ENCODE data around the gene CD47. TPM values are rescaled to one million over a fixed set of nuclear protein-coding genes. Genes with fewer than 3 reads are reported as not detected.

The CD47 gene
- total RNA-seq, 1 donor from 2014 or later, result 55.8 TPM

GRCh38 chr3:108021533-108021932 is 69.3 kb downstream of the CD47 start:
- no peak for DNase-seq (ENCODE audit: extremely low read depth, low read depth, low spot score)

- no peak for DNase-seq (ENCODE audit: extremely low read depth, low read depth, low spot score)
Observed at GRCh38 chr3:108021131-108021530, 69.7 kb downstream of the CD47 start.

DNA sequence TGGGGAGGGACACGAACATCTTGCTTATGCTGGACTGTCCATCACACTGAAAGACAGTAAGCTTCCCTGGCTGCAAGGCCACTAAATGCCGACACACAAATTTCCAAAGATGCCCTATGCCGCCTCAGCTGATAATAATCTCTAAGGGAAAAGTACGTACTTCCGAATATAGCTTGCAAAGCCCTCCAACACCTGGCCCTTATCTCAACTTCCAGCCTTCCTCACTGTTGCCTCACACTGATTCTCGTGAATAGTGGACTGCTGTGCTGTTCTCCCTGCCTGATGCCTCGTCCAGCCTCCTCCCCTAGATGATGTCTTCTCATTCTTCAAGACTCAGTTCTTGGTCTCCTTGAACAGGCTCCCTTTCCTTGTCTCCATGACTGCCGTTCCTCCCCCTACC is 72.3 kb downstream of the CD47 start:
- DNase-seq (ENCODE audit: extremely low read depth, low read depth, low spot score), result no peak

DNA sequence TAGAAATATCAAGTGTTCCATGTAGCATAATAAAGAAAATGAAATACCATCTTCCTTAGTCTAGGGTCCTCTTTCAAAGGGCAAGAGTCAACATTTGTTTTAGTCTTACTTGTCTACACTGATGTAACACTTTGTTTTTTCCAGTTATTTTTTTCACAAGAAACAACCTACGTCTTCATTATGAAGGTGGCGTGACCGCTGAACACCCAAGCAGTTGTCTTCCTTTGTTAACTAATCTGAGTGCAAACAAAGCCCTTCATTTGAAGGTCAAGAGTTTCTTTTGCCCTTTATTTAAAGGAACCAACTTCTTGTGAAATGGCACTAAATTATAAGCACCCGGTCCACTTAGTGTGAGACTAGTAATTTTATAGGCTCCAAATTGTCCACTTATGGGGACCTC is 73.2 kb downstream of the CD47 start:
- no peak for DNase-seq (ENCODE audit: extremely low read depth, low read depth, low spot score)

- DNase-seq (ENCODE audit: extremely low read depth, low read depth, low spot score), result no peak
Observed at GRCh38 chr3:108014943-108015342, 75.9 kb downstream of the CD47 start.

DNA sequence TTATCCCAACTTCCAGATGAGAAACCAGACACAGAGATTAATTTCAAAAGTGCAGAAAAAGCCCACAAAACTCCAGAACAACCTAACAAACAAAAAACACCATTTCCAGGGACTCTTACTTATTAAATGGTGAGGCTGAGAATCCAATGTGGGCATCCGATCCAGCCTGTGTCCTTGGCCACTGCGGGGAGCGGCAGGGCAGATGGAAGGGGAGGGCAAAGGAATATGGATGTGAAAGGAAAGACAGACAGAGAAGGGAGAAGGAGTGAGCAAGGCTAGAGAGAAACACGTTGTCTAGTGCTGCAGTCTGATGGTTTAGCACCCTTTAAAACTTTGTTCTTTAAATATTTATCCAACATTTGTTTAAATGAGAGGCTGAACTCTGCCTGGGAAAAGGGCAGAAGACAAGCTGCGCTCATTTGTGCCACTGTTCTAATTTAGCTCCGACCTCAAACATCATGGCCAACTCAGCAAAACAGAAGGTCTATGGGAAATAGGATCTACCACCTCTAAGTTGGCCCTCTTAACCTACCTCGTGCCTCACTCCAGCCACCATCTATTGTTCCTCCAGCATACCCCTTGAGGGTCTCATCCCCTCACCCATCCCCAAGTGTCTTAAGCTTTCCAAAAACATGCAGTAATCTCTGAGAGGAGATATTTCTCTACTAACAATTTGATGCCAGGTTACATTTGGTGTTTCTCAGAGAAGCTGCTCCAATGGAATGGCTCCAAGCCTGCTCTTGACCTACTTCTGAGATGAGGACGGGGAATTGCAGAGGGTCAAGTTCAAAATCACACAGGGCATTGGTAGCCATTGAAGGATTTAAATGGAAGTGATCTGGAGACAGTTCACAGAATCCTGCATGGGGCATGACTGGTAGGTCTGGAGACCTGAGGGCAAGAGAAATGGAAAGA is 77.4 kb downstream of the CD47 start:
- DNase-seq (ENCODE audit: extremely low read depth, low read depth, low spot score), result no peak

- DNase-seq (ENCODE audit: extremely low read depth, low read depth, low spot score), result no peak
Observed at GRCh38 chr3:108012304-108012703, 78.5 kb downstream of the CD47 start.

GRCh38 chr3:108011616-108012015 is 79.2 kb downstream of the CD47 start:
- DNase-seq (ENCODE audit: extremely low read depth, low read depth, low spot score), result no peak

DNA sequence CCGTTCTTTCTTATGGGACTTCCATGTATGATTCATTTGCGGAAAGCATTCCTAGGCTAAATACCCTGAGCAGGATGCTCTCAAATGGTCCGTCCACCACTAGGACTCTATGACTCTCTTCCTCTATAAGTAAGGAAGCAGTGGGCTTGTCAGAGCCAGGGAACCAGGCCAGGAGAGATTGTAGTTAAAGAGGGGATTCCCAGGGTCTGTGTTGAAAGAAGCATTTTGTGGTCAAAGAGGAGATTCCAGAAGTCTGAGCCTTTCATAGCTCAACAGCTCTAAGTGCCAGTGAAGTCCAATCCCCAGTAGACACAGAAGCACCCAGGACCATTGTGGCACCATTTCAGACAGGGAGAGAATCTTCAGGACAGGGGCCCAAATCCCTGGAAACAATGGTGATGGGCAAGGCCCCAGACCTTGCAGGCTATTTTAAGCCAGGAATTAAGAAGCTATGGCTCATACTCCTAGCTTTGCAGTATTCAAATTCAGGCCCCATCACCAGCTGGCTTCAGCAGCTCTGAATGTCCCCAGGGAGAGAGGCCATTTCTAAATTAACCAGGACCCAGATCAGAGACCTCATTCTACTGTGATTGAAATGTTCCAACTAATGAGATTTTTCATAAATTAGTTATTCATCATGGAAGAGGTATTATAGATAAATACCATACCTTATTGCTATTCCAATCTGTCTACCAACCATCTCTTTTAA is 81.7 kb downstream of the CD47 start:
- DNase-seq (ENCODE audit: extremely low read depth, low read depth, low spot score), result no peak

GRCh38 chr3:108008106-108008505 is 82.7 kb downstream of the CD47 start:
- no peak for DNase-seq (ENCODE audit: extremely low read depth, low read depth, low spot score)

- DNase-seq (ENCODE audit: extremely low read depth, low read depth, low spot score), result no peak
Observed at GRCh38 chr3:108006881-108007331, 83.9 kb downstream of the CD47 start.

- no peak for DNase-seq (ENCODE audit: extremely low read depth, low read depth, low spot score)
Observed at GRCh38 chr3:108006077-108006771, 84.6 kb downstream of the CD47 start.

GRCh38 chr3:108004647-108005046 is 86.2 kb downstream of the CD47 start:
- DNase-seq (ENCODE audit: extremely low read depth, low read depth, low spot score), result no peak

DNA sequence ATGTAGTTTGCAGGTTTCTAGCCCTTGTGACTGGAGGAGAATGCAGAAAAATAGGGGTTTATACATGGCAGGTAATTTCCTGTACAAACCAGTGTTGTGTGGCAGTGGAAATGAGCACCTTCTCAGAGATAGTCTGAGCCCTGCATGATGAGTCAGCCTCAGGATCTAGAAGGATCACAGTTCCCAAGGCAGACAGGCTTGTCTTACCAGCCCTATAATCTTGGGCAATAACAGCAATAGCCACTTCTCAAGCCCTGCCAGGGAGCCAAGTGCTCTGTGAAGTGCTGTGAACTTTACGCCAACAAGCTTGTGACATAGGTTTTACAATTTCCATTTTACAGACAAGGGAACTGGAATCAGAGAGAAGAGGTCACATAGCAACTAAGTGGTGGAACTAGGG is 89.4 kb downstream of the CD47 start:
- no peak for DNase-seq (ENCODE audit: extremely low read depth, low read depth, low spot score)

DNA sequence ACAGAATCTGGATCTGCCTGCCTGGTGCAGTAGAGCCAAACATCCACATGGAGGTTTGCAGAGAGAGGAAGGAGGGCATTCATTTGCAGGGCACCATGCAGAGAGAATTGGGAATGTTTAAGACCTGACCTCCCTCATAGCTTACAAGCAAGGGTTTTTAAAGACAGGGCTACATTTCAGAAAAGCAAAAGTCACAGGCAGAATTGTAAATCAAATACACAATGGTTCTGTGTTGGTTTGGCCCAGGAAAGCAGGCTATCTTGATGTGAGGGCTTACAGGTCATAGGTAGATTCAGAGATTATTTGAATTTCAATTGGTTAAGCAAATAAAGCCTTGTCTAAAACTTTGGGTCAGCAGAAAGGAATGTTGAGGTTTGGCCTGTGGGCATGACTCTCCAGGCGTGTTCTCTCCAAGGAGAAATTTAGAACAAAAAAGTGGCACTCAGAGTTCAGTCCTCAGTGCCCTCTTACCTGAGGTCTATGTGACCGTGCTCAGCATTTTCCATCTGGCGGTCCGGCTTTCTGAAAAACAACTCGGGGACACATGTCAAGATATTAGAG is 91.5 kb downstream of the CD47 start:
- DNase-seq (ENCODE audit: extremely low read depth, low read depth, low spot score), result no peak

GRCh38 chr3:107997671-107998070 is 93.2 kb downstream of the CD47 start:
- no peak for DNase-seq (ENCODE audit: extremely low read depth, low read depth, low spot score)

- no peak for DNase-seq (ENCODE audit: extremely low read depth, low read depth, low spot score)
Observed at GRCh38 chr3:107995823-107996222, 95.0 kb downstream of the CD47 start.

GRCh38 chr3:107994956-107995715 is 95.7 kb downstream of the CD47 start:
- DNase-seq (ENCODE audit: extremely low read depth, low read depth, low spot score), result no peak

GRCh38 chr3:107994181-107994580 is 96.7 kb downstream of the CD47 start:
- DNase-seq (ENCODE audit: extremely low read depth, low read depth, low spot score), result no peak

GRCh38 chr3:107993771-107994170 is 97.1 kb downstream of the CD47 start:
- no peak for DNase-seq (ENCODE audit: extremely low read depth, low read depth, low spot score)

Measured in glomerular endothelial cell (primary cell).